ENCODE measurements around the gene ACADVL.

The ACADVL gene

GRCh38 chr17:7252176-7253043, 32.7 kb downstream of the ACADVL start, which contains the start of gene ELP5:
TSS of gene ELP5 (plus strand) at chr17:7252215. CDS start at chr17:7252551, 336 bp downstream.
- DNase-seq: peak; percentile 90 to 93

- DNase-seq: no peak
These were observed 33.3 kb downstream of the ACADVL start for GRCh38 chr17:7253082-7253481.

- DNase-seq: no peak
These were observed 34.8 kb downstream of the ACADVL start for GRCh38 chr17:7254511-7254910.

GRCh38 chr17:7256766-7257456, 37.2 kb downstream of the ACADVL start:
- DNase-seq: no peak

GRCh38 chr17:7258731-7259554, 39.2 kb downstream of the ACADVL start:
- DNase-seq: no peak

- DNase-seq: no peak
These were observed 39.8 kb downstream of the ACADVL start for GRCh38 chr17:7259555-7259889.

GRCh38 chr17:7260151-7260550, 40.4 kb downstream of the ACADVL start:
- no peak for DNase-seq

- no peak for DNase-seq
These were observed 41.1 kb downstream of the ACADVL start for GRCh38 chr17:7260651-7261378.

- DNase-seq: no peak
These were observed 41.8 kb downstream of the ACADVL start for GRCh38 chr17:7261379-7262191.

GRCh38 chr17:7262192-7262934, 42.6 kb downstream of the ACADVL start, which contains the start of gene CLDN7:
TSS of gene CLDN7 (minus strand) at chr17:7262478. CDS start at chr17:7262043, 435 bp downstream.
- no peak for DNase-seq

- peak in 1 of 2 experiments; percentile 15 for DNase-seq
These were observed 43.4 kb downstream of the ACADVL start for GRCh38 chr17:7262935-7263800.

- no peak for DNase-seq
These were observed 44.0 kb downstream of the ACADVL start for GRCh38 chr17:7263801-7264078.

GRCh38 chr17:7266784-7267183, 47.0 kb downstream of the ACADVL start:
- DNase-seq: no peak

All from NCI-H446 (cell line).